Dermis microvascular lymphatic vessel endothelial cell (primary cell): ENCODE data around the gene ENPP7. TPM values are rescaled to one million over a fixed set of nuclear protein-coding genes. Genes with fewer than 3 reads are reported as not detected.

Experiments used
- DNase-seq, 2 donors: peaks; one replicate each; pipeline versions ENCODE4 v3.0.0 to v3.0.0-alpha.2; 2010; ENCODE audit warnings: low read depth in 2 of 2
- total RNA-seq: library from RNA; depleted of rRNA; stranded (reverse); fragments of >200 nt; gene quantifications from 2 replicates; pipeline ENCODE4 v1.2.1, GENCODE V29; 2014

ENPP7 gene
- total RNA-seq = not detected in 2 replicates

DNA sequence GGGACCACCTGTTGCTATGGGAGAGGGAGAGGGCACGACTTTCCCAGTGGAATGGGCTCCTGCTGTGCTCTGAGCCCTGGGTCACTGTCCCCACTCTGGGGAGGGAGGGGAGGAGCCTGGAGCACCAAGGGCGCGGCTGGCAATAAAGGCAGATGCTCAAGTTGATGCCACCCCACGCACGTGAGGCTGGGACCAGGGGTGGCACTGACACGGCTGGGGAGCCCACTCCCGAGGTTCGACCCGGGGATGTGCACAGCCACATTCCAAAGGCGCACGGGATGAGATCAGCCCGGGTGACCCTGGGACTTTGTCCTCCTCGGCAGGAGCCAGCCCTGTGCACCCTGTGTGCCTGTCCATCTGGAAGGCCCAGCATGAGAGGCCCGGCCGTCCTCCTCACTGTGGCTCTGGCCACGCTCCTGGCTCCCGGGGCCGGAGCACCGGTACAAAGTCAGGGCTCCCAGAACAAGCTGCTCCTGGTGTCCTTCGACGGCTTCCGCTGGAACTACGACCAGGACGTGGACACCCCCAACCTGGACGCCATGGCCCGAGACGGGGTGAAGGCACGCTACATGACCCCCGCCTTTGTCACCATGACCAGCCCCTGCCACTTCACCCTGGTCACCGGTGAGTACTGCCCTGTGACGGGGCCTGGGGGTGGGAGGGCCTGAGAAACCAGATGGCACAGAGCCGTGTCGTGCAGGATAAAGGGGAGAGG, at the start of gene ENPP7:
ENPP7 (plus strand) TSS at position 175 of the 715 bp plus-strand sequence; CDS start at position 372, 197 bp downstream.
- DNase-seq = no peak

- DNase-seq = no peak
Measured at GRCh38 chr17:79681101-79681621, 49.6 kb upstream of the ENPP7 start.

DNA sequence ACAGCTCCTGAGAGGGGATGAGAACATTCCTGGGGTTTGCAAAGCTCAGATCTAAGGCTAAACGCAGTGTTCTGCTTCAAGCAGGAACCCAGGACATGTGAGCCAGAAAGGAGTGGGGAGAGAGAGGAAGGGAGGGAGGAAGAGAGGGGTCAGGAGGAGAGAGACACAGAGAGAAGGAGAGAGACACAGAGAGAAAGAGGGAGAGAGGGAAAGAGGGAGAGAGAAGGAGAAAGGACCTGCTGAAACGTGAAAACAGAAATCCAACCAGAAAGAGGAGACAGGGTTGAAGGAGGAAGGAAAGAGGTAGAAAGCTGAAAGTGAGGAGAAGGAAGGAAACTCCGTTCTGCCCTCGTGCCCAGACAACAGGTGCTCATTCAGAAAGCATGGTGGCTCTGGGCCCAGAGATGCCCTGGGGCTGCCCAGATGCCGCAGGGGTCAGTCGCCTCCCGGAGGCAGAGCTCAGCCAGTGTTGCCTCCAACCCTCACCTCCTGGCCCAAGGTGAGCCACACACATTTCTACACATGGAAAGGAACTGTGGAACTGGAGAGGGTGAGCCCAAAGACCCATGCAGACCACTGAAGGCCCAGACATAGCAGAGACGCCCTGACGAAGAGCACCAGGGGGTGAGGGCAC, 49.0 kb upstream of the ENPP7 start:
- no peak for DNase-seq

DNA sequence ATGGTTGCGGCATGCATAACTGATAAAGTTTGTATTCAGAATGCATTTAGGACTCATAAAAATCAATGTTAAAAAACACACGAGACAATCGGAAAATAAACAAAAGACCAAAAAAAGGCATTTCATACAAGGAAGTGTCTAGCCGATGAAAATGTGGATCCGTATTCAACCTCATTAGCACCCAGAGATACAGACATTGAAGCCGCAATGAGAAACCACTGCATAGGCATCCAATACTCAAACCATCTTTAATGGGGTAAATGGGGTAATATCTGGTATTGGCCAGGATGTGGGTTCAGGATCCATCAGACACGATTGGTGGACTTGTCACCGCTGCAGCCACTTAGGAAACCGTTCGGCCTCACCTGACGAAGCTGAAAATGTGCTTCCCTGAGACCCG, 47.4 kb upstream of the ENPP7 start:
- DNase-seq = no peak

DNA sequence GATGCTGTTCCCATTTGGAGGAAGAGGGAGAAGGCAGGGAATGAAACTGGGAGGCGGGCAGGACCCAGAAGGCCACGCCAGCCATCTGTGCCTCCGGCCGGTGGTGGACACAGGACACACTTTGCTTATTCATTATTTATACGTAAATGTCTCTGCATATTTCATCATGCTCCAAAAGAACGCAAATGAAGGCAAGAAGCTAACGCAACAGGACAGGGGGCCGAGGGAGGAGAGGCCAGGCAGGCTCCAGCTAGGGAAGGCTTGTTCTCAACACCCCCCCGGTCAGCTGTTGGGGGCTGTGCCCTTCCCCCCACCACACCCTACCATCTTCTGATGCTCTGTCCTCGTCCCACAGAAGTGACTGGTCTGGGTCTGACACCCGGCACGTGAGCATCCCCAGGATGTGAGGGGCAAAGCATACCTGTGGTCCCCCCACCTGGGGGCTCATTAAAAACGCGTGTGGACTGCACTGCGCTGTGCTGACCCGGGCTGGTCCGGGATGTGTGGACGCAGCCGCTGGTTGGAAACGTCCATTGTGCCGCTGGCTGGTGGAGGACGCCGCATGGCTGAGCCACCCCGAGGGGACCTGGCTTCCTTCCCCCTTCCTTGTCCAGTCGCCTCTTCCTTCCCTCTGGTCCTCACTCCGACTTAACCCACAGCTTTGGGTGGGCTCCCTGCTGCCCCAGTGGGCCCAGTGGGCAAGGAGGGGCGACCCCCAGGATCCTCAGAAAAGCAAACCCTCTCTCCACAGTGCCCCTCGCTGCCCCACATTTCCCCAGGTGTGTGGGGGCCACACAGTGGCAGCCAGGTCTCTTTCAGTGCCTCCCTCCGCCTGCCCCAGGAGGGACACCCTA, 46.4 kb upstream of the ENPP7 start:
- no peak for DNase-seq

DNA sequence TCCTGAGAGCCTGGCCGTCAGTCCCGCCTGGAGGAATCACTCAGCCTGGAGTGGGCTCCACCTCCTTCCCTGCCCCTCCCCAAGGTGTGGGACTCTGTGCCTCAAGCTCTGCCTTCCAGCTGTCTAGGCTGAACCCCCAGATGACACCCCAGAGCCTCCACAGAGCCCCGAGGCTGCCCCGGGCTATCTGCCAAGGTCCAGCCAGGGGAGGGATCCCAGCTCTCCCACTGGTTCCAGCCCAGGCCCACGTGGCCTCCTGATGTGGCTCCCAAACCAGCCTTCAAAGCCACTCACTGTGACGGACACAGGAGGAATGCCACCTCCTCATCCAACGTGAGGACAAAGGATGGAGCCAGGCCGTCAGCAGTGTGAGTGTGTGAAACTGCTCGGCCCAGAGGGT, 45.6 kb upstream of the ENPP7 start:
- DNase-seq = no peak

- DNase-seq = no peak
Measured at GRCh38 chr17:79686476-79686875, 44.3 kb upstream of the ENPP7 start.

- no peak for DNase-seq
Measured at GRCh38 chr17:79690466-79690865, 40.3 kb upstream of the ENPP7 start.

DNA sequence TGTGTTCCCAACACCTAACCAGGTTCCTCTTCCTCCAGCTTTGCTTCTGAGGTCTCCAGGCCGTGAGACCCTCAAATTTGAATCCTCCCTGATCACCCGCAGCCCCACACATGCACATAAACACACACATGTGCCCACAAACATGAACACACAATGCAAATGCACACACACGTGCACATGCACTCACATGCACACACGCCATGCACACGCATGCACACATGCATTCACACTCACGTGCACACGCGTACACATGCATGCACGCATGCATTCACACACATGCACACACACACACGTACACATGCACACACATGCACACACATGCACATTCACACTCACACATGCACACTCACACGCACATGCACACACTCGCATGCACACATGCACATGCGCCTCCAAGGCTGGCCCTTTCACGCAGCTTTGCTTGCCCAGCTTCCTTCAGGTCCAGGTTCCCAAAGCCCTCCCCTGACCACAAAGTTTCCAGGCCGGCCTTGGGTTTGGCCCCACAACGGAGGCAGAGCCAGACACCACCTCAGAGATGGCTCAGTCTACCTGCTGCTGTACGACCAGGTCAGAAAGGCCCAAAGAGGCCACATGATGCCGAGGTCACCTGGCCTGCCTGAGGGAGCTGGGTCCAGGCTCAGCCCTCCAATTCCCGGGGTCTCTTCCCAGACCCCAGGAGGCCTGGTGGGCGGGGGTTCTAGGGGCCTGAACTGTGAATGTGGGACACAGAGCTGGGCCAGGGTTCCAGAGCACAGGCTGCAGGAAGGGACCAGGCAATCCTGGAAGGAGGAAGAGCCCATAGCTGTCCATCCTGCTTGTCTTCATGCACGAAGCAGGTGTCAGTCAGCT, 39.5 kb upstream of the ENPP7 start:
- no peak for DNase-seq

DNA sequence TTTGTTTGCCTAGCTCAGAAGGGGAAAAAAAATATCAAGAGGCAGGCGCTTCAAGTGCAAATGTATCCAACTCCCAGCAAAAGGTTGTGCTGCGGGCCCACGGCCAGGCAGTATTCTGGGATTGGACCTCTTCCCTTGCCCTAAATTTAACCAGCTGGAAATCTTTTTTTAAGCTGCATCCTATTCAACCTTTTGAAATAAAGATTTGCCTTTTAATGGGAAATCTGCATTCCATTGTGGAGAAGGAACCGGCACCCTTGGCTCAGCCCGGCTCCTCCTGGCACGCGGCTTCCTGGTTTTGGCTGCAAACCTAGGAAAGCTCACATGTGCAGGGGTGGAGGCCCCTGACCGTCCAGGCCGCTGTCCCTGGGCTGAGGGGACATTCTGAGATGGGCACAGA, 38.8 kb upstream of the ENPP7 start:
- DNase-seq = no peak

- no peak for DNase-seq
Measured at GRCh38 chr17:79693419-79693818, 37.3 kb upstream of the ENPP7 start.

- no peak for DNase-seq
Measured at GRCh38 chr17:79695293-79695790, 35.4 kb upstream of the ENPP7 start.

- DNase-seq = peak; percentile 17 to 54
Measured at GRCh38 chr17:79695797-79696609, 34.7 kb upstream of the ENPP7 start.

GRCh38 chr17:79696610-79696982, 34.1 kb upstream of the ENPP7 start:
- no peak for DNase-seq

DNA sequence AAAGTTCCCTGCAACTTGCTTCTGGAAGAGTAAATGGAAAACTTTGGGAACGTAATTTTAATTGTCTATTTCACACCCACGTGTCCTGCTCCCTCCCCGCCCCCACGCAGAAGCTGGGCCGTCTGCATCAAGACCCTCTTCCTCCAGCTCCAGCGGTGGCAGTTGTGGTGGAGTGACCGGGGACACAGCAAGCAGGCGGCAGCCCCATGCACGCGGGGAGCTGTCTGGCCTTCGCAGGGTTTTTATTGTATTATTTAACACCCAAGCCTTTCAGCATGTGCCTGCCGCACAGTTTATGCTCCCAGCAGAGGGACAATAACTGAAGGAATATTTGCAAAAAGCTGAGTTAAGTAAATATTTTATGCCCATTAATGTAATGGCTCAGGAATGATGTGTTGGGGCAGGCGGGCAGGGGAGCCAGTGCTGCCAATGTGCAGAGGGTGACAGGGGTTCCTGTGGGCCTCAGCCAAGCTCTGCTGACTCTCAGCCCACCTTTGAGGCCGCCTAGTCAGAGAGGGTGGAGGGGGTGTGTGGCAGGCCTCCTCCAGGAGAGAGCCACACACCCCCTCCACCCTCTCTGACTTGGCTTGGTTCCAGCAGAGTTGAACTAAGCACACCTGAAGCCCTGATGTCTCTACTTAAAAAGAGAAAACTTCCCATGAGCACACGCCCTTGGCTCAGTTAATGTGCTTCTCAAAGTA, 32.4 kb upstream of the ENPP7 start:
- no peak for DNase-seq

- DNase-seq = no peak
Measured at GRCh38 chr17:79699386-79700036, 31.2 kb upstream of the ENPP7 start.

DNA sequence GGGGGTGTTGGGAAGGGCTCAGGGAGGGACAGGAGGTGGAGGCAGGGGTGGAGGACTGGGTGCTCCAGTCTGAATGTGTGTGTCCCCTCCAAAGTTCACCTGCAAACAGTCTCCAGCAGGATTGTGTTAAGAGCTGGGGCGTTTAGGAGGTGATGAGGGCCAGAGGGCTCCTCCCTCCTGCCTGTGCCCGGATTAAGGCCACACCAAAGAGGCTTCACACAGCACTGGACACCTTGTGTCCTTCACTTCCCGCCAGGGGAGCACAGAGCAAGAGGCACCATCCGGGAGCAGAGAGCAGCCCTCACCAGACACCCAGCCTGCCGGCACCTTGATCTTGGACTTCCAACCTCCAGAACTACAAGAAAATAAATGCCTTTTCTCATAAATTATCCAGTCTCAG, 30.2 kb upstream of the ENPP7 start:
- DNase-seq = no peak

GRCh38 chr17:79702034-79702433, 28.7 kb upstream of the ENPP7 start:
- no peak for DNase-seq
